WTC11 (cell line): ENCODE measurements around the gene TMIE. TPM values are rescaled to one million over a fixed set of nuclear protein-coding genes. Genes with fewer than 3 reads are reported as not detected.
A peak's percentile ranks its signal among the peaks of the same experiment; 100 is the strongest.

Experiments
- ATAC-seq: fragments of 200-7000 bp; cut with Tn5 transposase; 2 replicates; pipeline ENCODE4 v1.10.0; 2021; ENCODE audit warnings: mild to moderate bottlenecking, moderate library complexity
- CTCF ChIA-PET: fragments of 300-600 bp; sonication (Branson Sonifier 250); formaldehyde crosslinking; loops from one replicate; lab custom pipeline; 2021; ENCODE audit warnings: antibody characterized with exemption; lab: Charles Lee
- POLR2A ChIA-PET: fragments of 350-600 bp; sonication (Branson Sonifier 250); formaldehyde crosslinking; loops from one replicate; lab custom pipeline; 2021; ENCODE audit warnings: antibody characterized with exemption; lab: Charles Lee
- DNase-seq: peaks from one replicate; pipeline ENCODE4 v3.0.0; 2021; ENCODE audit warnings: low spot score
- H3K27ac Mint-ChIP-seq: 2 replicates; pipeline ENCODE4 v1.8.0; 2021; ENCODE audit warnings: mixed read lengths
- H3K27me3 Mint-ChIP-seq: 2 replicates; pipeline ENCODE4 v1.8.0; 2021; ENCODE audit warnings: low read depth, mild to moderate bottlenecking, moderate library complexity, mixed read lengths
- H3K36me3 Mint-ChIP-seq: 2 replicates; pipeline ENCODE4 v1.8.0; 2021; ENCODE audit warnings: mixed read lengths
- H3K4me1 Mint-ChIP-seq: 2 replicates; pipeline ENCODE4 v1.8.0; 2022; ENCODE audit warnings: mixed read lengths
- H3K4me3 Mint-ChIP-seq: 2 replicates; pipeline ENCODE4 v1.8.0; 2021; ENCODE audit warnings: mild to moderate bottlenecking, moderate library complexity, mixed read lengths
- H3K9me3 Mint-ChIP-seq: 2 replicates; pipeline ENCODE4 v1.8.0; 2021; ENCODE audit warnings: mixed read lengths
- CDX4 ChIP-seq: fragments of 250-450 bp; sonication (Bioruptor Pico); IDR thresholded peaks from 2 replicates; pipeline ENCODE4 v1.9.0; 2021; ENCODE audit warnings: moderate library complexity, mild to moderate bottlenecking, inconsistent platforms, borderline replicate concordance
- FOXJ3 ChIP-seq: sonication (generic); formaldehyde crosslinking; IDR thresholded peaks from 2 replicates; pipeline ENCODE4 v1.9.0; 2021; ENCODE audit warnings: missing genetic modification reagents, mild to moderate bottlenecking, borderline replicate concordance
- FOXK1 ChIP-seq: sonication (generic); formaldehyde crosslinking; IDR thresholded peaks from 2 replicates; pipeline ENCODE4 v1.8.0; 2022; ENCODE audit warnings: mild to moderate bottlenecking, moderate library complexity, missing genetic modification reagents
- GABPB1 ChIP-seq: sonication (generic); formaldehyde crosslinking; IDR thresholded peaks from 2 replicates; pipeline ENCODE4 v1.8.1; 2023; ENCODE audit warnings: mild to moderate bottlenecking, missing genetic modification reagents
- GTF2I ChIP-seq: fragments of 250-450 bp; sonication (Bioruptor Pico); conservative IDR thresholded peaks from 2 replicates; pipeline ENCODE4 v1.4.0; 2021; ENCODE audit warnings: mild to moderate bottlenecking
- MYBL2 ChIP-seq: sonication (generic); formaldehyde crosslinking; IDR thresholded peaks from 2 replicates; pipeline ENCODE4 v1.8.1; 2023; ENCODE audit warnings: mild to moderate bottlenecking, moderate library complexity, missing genetic modification reagents
- NFYB ChIP-seq: sonication (generic); formaldehyde crosslinking; conservative IDR thresholded peaks from 2 replicates; pipeline ENCODE4 v1.8.0; 2022; ENCODE audit warnings: low read depth, missing genetic modification reagents
- NR2C2 ChIP-seq: sonication (generic); formaldehyde crosslinking; IDR thresholded peaks from 2 replicates; pipeline ENCODE4 v1.8.0; 2022; ENCODE audit warnings: mild to moderate bottlenecking, missing genetic modification reagents
- PRRX2 ChIP-seq: fragments of 250-450 bp; sonication (Bioruptor Pico); IDR thresholded peaks from 2 replicates; pipeline ENCODE4 v1.8.0; 2021; ENCODE audit warnings: mild to moderate bottlenecking
- RORB ChIP-seq: fragments of 250-450 bp; sonication (Bioruptor Pico); IDR thresholded peaks from 2 replicates; pipeline ENCODE4 v1.9.0; 2021; ENCODE audit warnings: mild to moderate bottlenecking
- ZNF232 ChIP-seq: sonication (generic); formaldehyde crosslinking; IDR thresholded peaks from 2 replicates; pipeline ENCODE4 v1.8.0; 2022; ENCODE audit warnings: mild to moderate bottlenecking, missing genetic modification reagents
- ZNF671 ChIP-seq: fragments of 250-450 bp; sonication (Bioruptor Pico); IDR thresholded peaks from 2 replicates; pipeline ENCODE4 v1.8.0; 2021; ENCODE audit warnings: mild to moderate bottlenecking
- total RNA-seq: library from RNA; stranded (reverse); gene quantifications from 3 replicates; pipeline ENCODE4 v1.2.3, GENCODE V29; 2021
- TF ChIP-seq, protein P1 (sequence below): sonication (generic); formaldehyde crosslinking; IDR thresholded peaks from 2 replicates; pipeline ENCODE4 v1.8.1; 2023; ENCODE audit warnings: mild to moderate bottlenecking, moderate library complexity, missing genetic modification reagents
- TF ChIP-seq, protein P2 (sequence below): fragments of 250-450 bp; sonication (Bioruptor Pico); IDR thresholded peaks from 2 replicates; pipeline ENCODE4 v1.9.0; 2021; ENCODE audit warnings: mild to moderate bottlenecking

The TMIE gene
- total RNA-seq, 1 experiment from 2014 or later: 0.57 TPM

DNA sequence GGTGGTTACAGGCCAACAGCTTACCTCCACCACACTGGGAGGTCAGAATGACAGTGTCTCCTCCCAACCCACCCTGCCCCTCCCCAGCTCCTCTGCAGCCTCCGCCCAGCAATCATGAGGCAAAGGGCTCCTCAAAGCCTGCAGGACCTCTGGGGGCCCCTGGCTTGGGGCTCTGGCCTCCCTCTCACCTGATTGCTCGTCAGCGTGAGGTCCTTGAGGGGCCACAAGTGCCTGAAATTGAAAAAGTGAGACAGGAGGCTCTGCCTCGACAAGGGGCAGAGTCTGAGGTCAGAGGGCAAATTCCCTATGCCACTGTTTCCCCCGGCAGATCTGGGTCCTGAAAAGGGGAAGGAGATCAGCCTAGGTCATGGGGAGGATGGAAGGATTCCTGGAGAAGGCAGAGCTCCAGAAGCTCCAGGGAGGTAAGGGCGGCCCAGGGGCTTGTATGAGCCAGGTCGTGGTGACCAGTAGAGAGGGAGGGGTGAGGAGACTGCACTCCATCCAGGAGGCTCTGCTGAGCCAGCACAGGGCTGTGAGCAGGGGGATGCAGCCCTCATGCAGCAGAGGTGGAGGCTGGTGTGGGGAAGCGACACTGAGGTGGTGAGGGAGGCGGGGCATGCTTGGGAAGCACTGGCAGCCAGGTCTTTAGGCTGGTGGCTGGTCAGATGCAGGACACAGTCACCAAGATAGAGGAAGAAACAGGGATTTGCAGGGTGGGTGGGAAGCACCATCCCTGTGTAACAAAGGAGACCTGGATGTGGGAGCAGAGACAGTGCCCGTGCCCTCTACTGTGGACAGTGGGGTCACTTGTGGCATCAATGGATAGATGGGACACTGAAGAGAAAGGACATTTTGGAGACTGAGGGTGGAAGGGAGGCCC lies 27.8 kb upstream of the TMIE start:
- DNase-seq: peak; percentile 10
- H3K9me3 Mint-ChIP-seq: peaks cover 4% of the 10 kb centered on the region
- CTCF ChIA-PET: interaction anchor here (0.6 to 2.5 kb wide), 14 partner anchors 9 to 236 kb away, joined by 3 to 9 read pairs (median 4); no protein-coding TSS in a partner anchor

DNA sequence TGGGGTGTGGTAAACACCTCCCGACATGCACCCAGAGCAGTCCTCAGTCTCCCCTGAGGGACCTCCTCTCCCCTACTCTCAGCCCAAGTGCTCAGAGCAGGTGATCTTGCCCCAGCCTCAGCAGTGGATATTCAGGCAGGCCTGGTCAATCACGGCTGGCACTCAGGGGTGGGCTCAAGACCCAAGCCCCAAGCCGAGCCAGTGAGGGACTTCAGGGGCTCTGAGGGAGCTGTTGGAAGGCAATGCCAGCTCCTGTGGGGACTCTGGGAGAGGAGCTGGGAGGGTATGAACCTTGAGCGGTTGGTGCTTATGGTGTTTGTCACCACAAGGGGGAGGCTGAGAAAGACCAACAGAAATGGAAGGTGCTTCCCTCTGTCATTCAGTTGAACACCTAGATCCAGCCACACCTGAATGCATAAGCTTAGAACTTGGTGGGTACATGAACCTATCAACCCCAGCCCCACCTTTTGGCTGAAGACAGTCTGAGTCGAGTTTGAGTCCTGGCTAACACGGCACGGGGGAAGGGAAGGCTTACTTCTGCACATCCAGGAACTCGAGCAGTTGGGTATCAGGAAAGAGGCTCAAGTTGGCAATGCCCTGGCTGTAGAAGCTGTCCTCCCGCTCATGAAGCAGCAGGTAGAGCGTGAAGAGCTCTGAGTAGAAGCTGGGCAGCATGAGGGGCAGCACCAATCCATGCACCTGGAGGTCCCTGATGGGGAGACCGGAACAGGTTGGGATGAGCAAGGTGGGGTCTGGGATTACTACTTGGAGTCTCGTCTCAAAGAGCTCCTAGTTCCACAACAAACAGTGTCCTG lies 27.0 kb upstream of the TMIE start:
- CTCF ChIA-PET: interaction anchor here (0.7 to 2.5 kb wide), 12 partner anchors 10 to 236 kb away, joined by 3 to 9 read pairs (median 4); partner anchors contain the start of gene PRSS50
- POLR2A ChIA-PET: no interaction called here
- peaks cover 4% of the 10 kb centered on the region for H3K9me3 Mint-ChIP-seq
- no peak for TF ChIP-seq ZNF232 (CRISPR knock-in tag)
- TF ChIP-seq GTF2I (CRISPR knock-in tag): peak; percentile 42; the same call in 1 of the 2 replicates
- H3K36me3 Mint-ChIP-seq: peaks cover 3% of the 10 kb centered on the region
- ATAC-seq (peak; percentile 32; the same call in 1 of the 2 replicates), DNase-seq (peak; percentile 8)
- no peak overlapping the region for H3K4me3 Mint-ChIP-seq
- H3K27me3 Mint-ChIP-seq: no peaks in the 10 kb centered on the region
- no peaks in the 10 kb centered on the region for H3K4me1 Mint-ChIP-seq
- no peak overlapping the region for H3K27ac Mint-ChIP-seq

More for the DNA sequence above, 27.8 kb upstream of the TMIE start:
- H3K4me3 Mint-ChIP-seq: no peak overlapping the region
- no peaks in the 10 kb centered on the region for H3K27me3 Mint-ChIP-seq
- POLR2A ChIA-PET: no interaction called here
- TF ChIP-seq GABPB1: no peak
- TF ChIP-seq FOXJ3 (CRISPR knock-in tag): no peak
- TF ChIP-seq PRRX2 (CRISPR knock-in tag): no peak
- H3K36me3 Mint-ChIP-seq: peaks cover 3% of the 10 kb centered on the region
- no peaks in the 10 kb centered on the region for H3K4me1 Mint-ChIP-seq
- ATAC-seq: no peak
- H3K27ac Mint-ChIP-seq: no peak overlapping the region; the same call in 1 of the 2 replicates

DNA sequence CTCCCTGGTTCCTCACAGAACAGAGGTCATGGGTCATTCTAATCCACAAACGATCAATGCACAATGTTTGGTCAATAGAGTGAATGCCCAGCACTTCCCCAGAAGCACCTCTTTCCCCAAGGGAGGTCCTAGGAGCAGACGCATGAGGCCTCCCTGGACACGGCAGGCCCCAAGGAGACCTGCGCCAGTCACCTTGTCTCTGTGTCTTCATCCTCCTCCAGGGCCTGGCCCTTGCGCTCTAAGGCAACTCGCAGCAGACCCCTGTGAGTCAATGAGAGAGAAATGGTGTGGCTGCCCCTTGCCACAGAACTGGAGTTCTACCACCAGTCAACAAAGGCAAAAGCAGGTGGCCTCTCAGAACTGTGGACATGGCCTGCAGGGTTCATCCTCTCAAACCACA lies 25.8 kb upstream of the TMIE start:
- H3K27me3 Mint-ChIP-seq: no peaks in the 10 kb centered on the region
- H3K9me3 Mint-ChIP-seq: peaks cover 4% of the 10 kb centered on the region
- H3K36me3 Mint-ChIP-seq: peaks cover 3% of the 10 kb centered on the region
- H3K27ac Mint-ChIP-seq: no peak overlapping the region
- ATAC-seq (no peak), DNase-seq (no peak)
- no peak for TF ChIP-seq FOXK1 (CRISPR knock-in tag)
- no peak for TF ChIP-seq RORB
- TF ChIP-seq, protein P1, sequence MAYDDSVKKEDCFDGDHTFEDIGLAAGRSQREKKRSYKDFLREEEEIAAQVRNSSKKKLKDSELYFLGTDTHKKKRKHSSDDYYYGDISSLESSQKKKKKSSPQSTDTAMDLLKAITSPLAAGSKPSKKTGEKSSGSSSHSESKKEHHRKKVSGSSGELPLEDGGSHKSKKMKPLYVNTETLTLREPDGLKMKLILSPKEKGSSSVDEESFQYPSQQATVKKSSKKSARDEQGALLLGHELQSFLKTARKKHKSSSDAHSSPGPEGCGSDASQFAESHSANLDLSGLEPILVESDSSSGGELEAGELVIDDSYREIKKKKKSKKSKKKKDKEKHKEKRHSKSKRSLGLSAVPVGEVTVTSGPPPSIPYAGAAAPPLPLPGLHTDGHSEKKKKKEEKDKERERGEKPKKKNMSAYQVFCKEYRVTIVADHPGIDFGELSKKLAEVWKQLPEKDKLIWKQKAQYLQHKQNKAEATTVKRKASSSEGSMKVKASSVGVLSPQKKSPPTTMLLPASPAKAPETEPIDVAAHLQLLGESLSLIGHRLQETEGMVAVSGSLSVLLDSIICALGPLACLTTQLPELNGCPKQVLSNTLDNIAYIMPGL (CRISPR knock-in tag): no peak
- TF ChIP-seq NFYB (CRISPR knock-in tag): no peak
- no peak for TF ChIP-seq NR2C2
- TF ChIP-seq, protein P2, sequence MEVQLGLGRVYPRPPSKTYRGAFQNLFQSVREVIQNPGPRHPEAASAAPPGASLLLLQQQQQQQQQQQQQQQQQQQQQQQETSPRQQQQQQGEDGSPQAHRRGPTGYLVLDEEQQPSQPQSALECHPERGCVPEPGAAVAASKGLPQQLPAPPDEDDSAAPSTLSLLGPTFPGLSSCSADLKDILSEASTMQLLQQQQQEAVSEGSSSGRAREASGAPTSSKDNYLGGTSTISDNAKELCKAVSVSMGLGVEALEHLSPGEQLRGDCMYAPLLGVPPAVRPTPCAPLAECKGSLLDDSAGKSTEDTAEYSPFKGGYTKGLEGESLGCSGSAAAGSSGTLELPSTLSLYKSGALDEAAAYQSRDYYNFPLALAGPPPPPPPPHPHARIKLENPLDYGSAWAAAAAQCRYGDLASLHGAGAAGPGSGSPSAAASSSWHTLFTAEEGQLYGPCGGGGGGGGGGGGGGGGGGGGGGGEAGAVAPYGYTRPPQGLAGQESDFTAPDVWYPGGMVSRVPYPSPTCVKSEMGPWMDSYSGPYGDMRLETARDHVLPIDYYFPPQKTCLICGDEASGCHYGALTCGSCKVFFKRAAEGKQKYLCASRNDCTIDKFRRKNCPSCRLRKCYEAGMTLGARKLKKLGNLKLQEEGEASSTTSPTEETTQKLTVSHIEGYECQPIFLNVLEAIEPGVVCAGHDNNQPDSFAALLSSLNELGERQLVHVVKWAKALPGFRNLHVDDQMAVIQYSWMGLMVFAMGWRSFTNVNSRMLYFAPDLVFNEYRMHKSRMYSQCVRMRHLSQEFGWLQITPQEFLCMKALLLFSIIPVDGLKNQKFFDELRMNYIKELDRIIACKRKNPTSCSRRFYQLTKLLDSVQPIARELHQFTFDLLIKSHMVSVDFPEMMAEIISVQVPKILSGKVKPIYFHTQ (CRISPR knock-in tag): no peak
- TF ChIP-seq MYBL2 (CRISPR knock-in tag): no peak
- TF ChIP-seq CDX4: no peak
- TF ChIP-seq ZNF671 (CRISPR knock-in tag): no peak
- ChIA-PET POLR2A (no interaction called here), CTCF (interaction anchor here (1.0 to 1.4 kb wide), 3 partner anchors 11 to 323 kb away, joined by 3 to 5 read pairs (median 4); partner anchors contain the start of gene PRSS50)
- H3K4me3 Mint-ChIP-seq: no peak overlapping the region
- no peaks in the 10 kb centered on the region for H3K4me1 Mint-ChIP-seq
